ENCODE measurements around the gene ZWILCH.

- TF ChIP-seq CTCF (optimal IDR thresholded peaks at IDR 0.05 in 1 of 3, IDR thresholded peaks at IDR 0.05 in 1 of 3, conservative IDR thresholded peaks at IDR 0.05 in 1 of 3; ENCODE audit: extremely low read depth in 1 of 3, insufficient read depth in 2 of 3, low read length in 3 of 3): no peak
- TF ChIP-seq EZH2 (IDR thresholded peaks at IDR 0.05; ENCODE audit: low read length): no peak
Observed at GRCh38 chr15:66587020-66587419, 81.9 kb downstream of the ZWILCH start.
